Transverse colon (tissue), 4 donors: Measurements from ENCODE around the gene KLHL22.
"Not testable (repeated sequence)": the region's sequence is repeated elsewhere in the genome, so short reads cannot be mapped to it uniquely, and the experiment has no call there.

Source experiments
- EP300 ChIP-seq: sonication (generic); formaldehyde crosslinking; IDR thresholded peaks from one replicate; pipeline ENCODE4 v1.6.1; 2017; ENCODE audit warnings: antibody characterized with exemption, low read depth
- POLR2A ChIP-seq: fragments of 450-650 bp; IDR thresholded peaks from one replicate; pipeline ENCODE4 v1.6.1; 2016; ENCODE audit warnings: antibody characterized with exemption, mild to moderate bottlenecking, moderate library complexity
- POLR2AphosphoS5 ChIP-seq, 3 donors: sonication (generic); formaldehyde crosslinking; IDR thresholded peaks; one replicate each; pipeline ENCODE4 v1.6.1; 2016; ENCODE audit warnings: antibody characterized with exemption in 3 of 3
- TF ChIP-seq, protein P1 (sequence below), 5 experiments: fragments of 200-600 bp in 3 of 5; fragments of 450-650 bp in 2 of 5; sonication (generic) in 3 of 5; IDR thresholded peaks; 1 replicate in 2 of 5; 2 replicates in 3 of 5; pipeline ENCODE4 v1.5.1; 2016 to 2017; ENCODE audit warnings: antibody characterized with exemption in 5 of 5, inconsistent platforms in 3 of 5, mild to moderate bottlenecking in 2 of 5, moderate library complexity in 1 of 5

DNA sequence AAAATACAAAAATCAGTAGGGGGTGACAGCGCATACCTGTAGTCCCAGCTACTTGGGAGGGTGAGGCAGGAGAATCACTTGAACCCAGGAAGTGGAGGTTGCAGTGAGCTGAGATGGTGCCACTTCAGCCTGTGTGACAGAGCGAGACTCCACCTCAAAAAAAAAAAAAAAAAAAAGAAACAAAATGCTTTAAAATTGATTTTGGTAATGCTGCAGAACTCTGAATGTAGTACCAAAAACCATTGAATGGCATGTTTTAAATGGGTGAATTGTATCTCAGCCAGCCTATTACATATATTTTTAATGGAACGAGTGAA lies 49.7 kb upstream of the KLHL22 start:
- TF ChIP-seq, protein P1, sequence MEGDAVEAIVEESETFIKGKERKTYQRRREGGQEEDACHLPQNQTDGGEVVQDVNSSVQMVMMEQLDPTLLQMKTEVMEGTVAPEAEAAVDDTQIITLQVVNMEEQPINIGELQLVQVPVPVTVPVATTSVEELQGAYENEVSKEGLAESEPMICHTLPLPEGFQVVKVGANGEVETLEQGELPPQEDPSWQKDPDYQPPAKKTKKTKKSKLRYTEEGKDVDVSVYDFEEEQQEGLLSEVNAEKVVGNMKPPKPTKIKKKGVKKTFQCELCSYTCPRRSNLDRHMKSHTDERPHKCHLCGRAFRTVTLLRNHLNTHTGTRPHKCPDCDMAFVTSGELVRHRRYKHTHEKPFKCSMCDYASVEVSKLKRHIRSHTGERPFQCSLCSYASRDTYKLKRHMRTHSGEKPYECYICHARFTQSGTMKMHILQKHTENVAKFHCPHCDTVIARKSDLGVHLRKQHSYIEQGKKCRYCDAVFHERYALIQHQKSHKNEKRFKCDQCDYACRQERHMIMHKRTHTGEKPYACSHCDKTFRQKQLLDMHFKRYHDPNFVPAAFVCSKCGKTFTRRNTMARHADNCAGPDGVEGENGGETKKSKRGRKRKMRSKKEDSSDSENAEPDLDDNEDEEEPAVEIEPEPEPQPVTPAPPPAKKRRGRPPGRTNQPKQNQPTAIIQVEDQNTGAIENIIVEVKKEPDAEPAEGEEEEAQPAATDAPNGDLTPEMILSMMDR (IDR thresholded peaks at IDR 0.05), result not testable (repeated sequence)
- TF ChIP-seq EP300; POLR2A; POLR2AphosphoS5 (IDR thresholded peaks at IDR 0.05): not testable (repeated sequence)
